Gastroesophageal sphincter (tissue), 4 donors: ENCODE measurements around the gene CHMP6. TPM values are rescaled to one million over a fixed set of nuclear protein-coding genes. Genes with fewer than 3 reads are reported as not detected.

Experiments used
- ATAC-seq: fragments of 150-250 bp; one replicate; pipeline ENCODE4 v1.9.1; 2016; ENCODE audit warnings: mild to moderate bottlenecking, moderate library complexity
- H3K27ac ChIP-seq, 4 donors: fragments of 200-600 bp; sonication (generic) in 3 of 4; 1 replicate in 3 of 4; 2 replicates in 1 of 4; pipeline ENCODE4 v1.5.1; 2016 to 2019
- H3K27me3 ChIP-seq: fragments of 200-600 bp; sonication (generic); one replicate; pipeline ENCODE4 v1.5.1; 2019
- H3K36me3 ChIP-seq, 2 donors: fragments of 200-600 bp; sonication (generic); one replicate each; pipeline ENCODE4 v1.5.1; 2019; ENCODE audit warnings: control low read depth in 1 of 2
- H3K4me1 ChIP-seq, 3 donors: fragments of 200-600 bp; sonication (generic); 1 replicate in 2 of 3; 2 replicates in 1 of 3; pipeline ENCODE4 v1.5.1; 2016 to 2019; ENCODE audit warnings: control low read depth in 2 of 3
- H3K4me3 ChIP-seq, 2 donors: fragments of 200-600 bp; sonication (generic); one replicate each; pipeline ENCODE4 v1.5.1; 2019; ENCODE audit warnings: mild to moderate bottlenecking in 1 of 2, moderate library complexity in 1 of 2
- H3K9me3 ChIP-seq, 3 donors: fragments of 200-600 bp; sonication (generic); one replicate each; pipeline ENCODE4 v1.5.1; 2017 to 2019; ENCODE audit warnings: control low read depth in 2 of 3
- EP300 ChIP-seq: sonication (generic); formaldehyde crosslinking; IDR thresholded peaks from one replicate; pipeline ENCODE4 v1.6.1; 2017; ENCODE audit warnings: antibody characterized with exemption, mild to moderate bottlenecking
- POLR2A ChIP-seq, 2 donors: fragments of 450-650 bp; IDR thresholded peaks; one replicate each; pipeline ENCODE4 v1.6.1; 2017; ENCODE audit warnings: antibody characterized with exemption in 2 of 2, mild to moderate bottlenecking in 2 of 2, moderate library complexity in 1 of 2
- POLR2AphosphoS5 ChIP-seq: sonication (generic); formaldehyde crosslinking; IDR thresholded peaks from one replicate; pipeline ENCODE4 v1.6.1; 2017; ENCODE audit warnings: antibody characterized with exemption
- WGBS, 2 donors: methylation state at CpG; one replicate each; pipeline ENCODE4 v1.1.5; 2018; ENCODE audit warnings: low coverage in 1 of 2; 5-methylcytosine and 5-hydroxymethylcytosine counted together
- total RNA-seq, 4 donors: library from RNA; depleted of rRNA; stranded (reverse); fragments of >200 nt; gene quantifications; one replicate each; pipeline ENCODE4 v1.1.0, GENCODE V29; 2016
- TF ChIP-seq, protein P1 (sequence below), 4 experiments: fragments of 200-600 bp in 2 of 4; fragments of 450-650 bp in 2 of 4; sonication (generic) in 1 of 4; IDR thresholded peaks; one replicate each; pipeline ENCODE4 v1.5.1; 2017 to 2019; ENCODE audit warnings: antibody characterized with exemption in 4 of 4, mild to moderate bottlenecking in 2 of 4, moderate library complexity in 2 of 4

Gene CHMP6
- total RNA-seq, 4 donors from 2014 or later = 17.6 to 26.0 (median 19.0) TPM

DNA sequence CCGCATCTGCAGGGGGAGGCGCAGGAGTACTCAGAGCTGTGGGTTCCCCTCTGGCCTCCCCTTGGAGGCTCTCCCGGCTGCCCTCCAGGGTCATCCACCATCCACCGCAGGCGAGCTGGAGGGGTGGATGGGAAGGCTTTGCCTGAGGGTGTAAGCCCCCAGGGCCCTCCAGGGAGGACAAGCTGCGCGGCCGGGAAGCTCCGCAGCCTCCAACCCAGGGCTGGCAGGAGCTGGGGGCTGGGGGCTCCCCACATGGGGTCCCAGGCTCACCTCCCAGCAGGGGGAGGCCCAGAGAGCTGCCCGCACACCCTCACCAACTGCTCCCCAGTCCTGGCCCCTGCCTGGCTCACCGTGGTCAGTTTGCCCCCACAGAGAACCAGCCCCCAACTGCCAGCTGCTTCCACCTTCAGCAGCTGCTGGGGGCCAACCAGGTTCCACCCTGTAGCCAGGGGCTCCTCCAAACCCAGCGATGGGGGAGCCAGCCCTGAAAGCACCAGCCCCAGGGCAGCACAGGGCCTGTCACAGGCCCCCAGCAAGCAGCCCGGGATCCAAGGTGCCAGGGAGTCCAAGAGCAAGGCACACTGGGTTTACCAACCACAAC is 19.8 kb upstream of the CHMP6 start:
- H3K27ac ChIP-seq = no peak overlapping the region
- no peak for TF ChIP-seq EP300
- no peak for TF ChIP-seq POLR2A (IDR thresholded peaks at IDR 0.05)
- TF ChIP-seq POLR2AphosphoS5 = no peak
- TF ChIP-seq, protein P1, sequence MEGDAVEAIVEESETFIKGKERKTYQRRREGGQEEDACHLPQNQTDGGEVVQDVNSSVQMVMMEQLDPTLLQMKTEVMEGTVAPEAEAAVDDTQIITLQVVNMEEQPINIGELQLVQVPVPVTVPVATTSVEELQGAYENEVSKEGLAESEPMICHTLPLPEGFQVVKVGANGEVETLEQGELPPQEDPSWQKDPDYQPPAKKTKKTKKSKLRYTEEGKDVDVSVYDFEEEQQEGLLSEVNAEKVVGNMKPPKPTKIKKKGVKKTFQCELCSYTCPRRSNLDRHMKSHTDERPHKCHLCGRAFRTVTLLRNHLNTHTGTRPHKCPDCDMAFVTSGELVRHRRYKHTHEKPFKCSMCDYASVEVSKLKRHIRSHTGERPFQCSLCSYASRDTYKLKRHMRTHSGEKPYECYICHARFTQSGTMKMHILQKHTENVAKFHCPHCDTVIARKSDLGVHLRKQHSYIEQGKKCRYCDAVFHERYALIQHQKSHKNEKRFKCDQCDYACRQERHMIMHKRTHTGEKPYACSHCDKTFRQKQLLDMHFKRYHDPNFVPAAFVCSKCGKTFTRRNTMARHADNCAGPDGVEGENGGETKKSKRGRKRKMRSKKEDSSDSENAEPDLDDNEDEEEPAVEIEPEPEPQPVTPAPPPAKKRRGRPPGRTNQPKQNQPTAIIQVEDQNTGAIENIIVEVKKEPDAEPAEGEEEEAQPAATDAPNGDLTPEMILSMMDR (IDR thresholded peaks at IDR 0.05) = no peak
- peaks cover 19% of the 10 kb centered on the region for H3K27me3 ChIP-seq
- WGBS, 2 donors = no CpG with 5 or more reads among the region's 13 CpGs
- no peak overlapping the region for H3K4me3 ChIP-seq
- ATAC-seq = no peak
- no peaks in the 10 kb centered on the region for H3K36me3 ChIP-seq
- H3K4me1 ChIP-seq = peaks cover 6 to 40% (median 30%) of the 10 kb centered on the region in 3 donors
- no peaks in the 10 kb centered on the region for H3K9me3 ChIP-seq

DNA sequence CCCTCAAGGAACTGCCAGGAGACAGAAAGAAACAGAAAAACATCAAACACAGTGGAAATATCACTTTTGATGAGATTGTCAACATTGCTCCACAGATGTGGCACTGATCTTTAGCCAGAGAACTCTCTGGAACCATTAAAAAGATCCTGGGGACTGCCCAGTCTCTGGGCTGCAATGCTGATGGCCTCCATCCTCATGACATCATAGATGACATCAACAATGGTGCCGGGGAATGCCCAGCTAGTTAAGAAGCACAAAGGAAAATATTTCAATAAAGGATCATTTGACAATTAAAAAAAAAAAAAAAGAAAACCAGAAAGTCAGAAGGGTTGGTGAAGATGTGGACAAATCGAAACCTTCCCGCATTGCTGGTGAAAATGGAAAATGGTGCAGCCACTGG is 14.9 kb upstream of the CHMP6 start:
- TF ChIP-seq, protein P1 (IDR thresholded peaks at IDR 0.05) = no peak
- TF ChIP-seq EP300 (no peak), POLR2AphosphoS5 (no peak), POLR2A (IDR thresholded peaks at IDR 0.05) (no peak)
- H3K36me3 ChIP-seq = no peaks in the 10 kb centered on the region
- no peak for ATAC-seq
- H3K4me1 ChIP-seq = peaks cover 2 to 27% (median 8%) of the 10 kb centered on the region in 3 donors
- peaks cover 33% of the 10 kb centered on the region for H3K27me3 ChIP-seq
- WGBS, 2 donors = 87% methylated on average over 3 of the region's 3 CpGs; no CpG with 5 or more reads in 1 of the 2 donors
- no peak overlapping the region for H3K27ac ChIP-seq
- H3K4me3 ChIP-seq = no peak overlapping the region
- H3K9me3 ChIP-seq = no peaks in the 10 kb centered on the region

DNA sequence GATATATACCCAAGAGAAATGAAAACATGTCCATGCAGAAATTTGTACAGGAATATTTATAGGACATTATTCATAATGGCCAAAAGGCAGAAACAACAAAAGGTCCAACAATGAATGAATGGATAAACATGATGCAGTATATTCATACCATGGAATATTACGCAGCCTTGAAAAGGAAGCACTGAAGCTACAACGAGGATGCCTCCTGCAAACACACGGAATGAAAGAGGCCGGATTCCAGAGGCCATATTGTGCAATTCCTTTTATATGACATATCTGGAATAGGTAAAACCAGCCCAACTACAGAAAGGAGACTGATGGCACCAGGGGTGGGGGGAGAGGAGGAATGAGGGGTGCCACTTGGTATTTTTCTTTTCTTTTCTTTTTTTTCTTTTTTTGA is 14.5 kb upstream of the CHMP6 start:
- peaks cover 28% of the 10 kb centered on the region for H3K27me3 ChIP-seq
- TF ChIP-seq, protein P1 (IDR thresholded peaks at IDR 0.05) = no peak
- TF ChIP-seq EP300 = no peak
- no peak for TF ChIP-seq POLR2AphosphoS5
- no peak for TF ChIP-seq POLR2A (IDR thresholded peaks at IDR 0.05)
- peaks cover 2 to 28% (median 8%) of the 10 kb centered on the region in 3 donors for H3K4me1 ChIP-seq
- no peak overlapping the region for H3K4me3 ChIP-seq
- H3K9me3 ChIP-seq = no peaks in the 10 kb centered on the region
- H3K36me3 ChIP-seq = no peaks in the 10 kb centered on the region
- no peak overlapping the region for H3K27ac ChIP-seq
- WGBS, 2 donors = 89 to 98% methylated on average over 4 of the region's 4 CpGs
- ATAC-seq = no peak

DNA sequence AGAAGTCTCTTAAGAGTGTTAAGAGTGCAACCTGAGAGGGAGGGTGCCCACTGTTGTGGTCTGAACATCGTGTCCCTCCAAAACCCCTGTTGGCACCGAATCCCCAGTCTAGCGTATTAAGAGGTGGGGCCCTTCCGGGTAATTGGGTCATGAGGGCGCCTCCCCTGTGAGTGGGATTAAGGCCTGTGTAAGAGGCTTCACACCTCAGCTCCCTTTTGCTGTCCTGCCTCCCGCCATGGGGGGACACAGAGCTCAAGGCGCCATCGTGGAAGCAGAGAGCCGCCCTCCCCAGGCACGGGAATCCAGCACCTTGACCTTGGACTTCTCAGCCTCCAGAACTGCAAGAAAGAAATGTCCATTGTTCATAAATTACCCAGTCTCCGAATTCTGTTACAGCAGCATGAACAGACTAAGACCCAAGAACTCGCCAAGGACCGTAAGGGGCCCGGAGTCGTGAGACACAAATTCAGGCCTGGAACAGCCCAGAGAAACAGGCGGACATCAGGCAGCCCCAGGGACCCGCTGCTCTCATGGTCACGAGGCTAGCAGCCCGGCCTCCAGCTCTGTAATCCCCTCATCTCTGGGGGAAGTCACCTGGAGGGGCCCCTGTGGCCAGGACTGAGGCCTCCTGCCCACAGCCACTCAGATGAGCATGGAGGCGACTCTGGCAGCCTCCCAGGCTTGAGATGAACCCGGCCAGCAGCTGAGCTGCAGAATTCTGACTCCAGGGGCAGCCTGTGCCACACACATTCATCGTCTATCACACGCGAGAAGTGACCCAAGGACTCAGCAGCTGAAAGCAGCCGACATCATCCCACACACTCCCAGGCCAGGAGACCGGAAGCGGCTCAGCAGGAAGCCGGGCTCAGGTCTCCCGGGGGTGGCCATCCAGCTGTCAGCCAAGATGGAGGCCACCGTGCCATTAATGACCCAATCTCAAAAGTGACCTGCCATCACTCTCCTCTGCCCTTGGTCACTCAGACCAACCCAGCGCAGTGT is 12.8 kb upstream of the CHMP6 start:
- H3K36me3 ChIP-seq = no peaks in the 10 kb centered on the region
- H3K27me3 ChIP-seq = peaks cover 25% of the 10 kb centered on the region
- WGBS, 2 donors = 83% methylated on average over 13 of the region's 31 CpGs; no CpG with 5 or more reads in 1 of the 2 donors
- peaks cover 2 to 28% (median 8%) of the 10 kb centered on the region in 3 donors for H3K4me1 ChIP-seq
- H3K9me3 ChIP-seq = no peaks in the 10 kb centered on the region
- ATAC-seq = no peak
- TF ChIP-seq, protein P1 (IDR thresholded peaks at IDR 0.05) = no peak
- no peak for TF ChIP-seq EP300
- no peak for TF ChIP-seq POLR2A (IDR thresholded peaks at IDR 0.05)
- no peak for TF ChIP-seq POLR2AphosphoS5
- H3K27ac ChIP-seq = no peak overlapping the region
- H3K4me3 ChIP-seq = no peak overlapping the region
